Myocyte (in vitro differentiated cells): ENCODE data around the gene URI1. TPM values are rescaled to one million over a fixed set of nuclear protein-coding genes. Genes with fewer than 3 reads are reported as not detected.

Experiments used
- DNase-seq: peaks from one replicate; pipeline ENCODE4 v3.0.0-alpha.2; 2012; ENCODE audit warnings: low read depth
- total RNA-seq: library from RNA; depleted of rRNA; stranded (reverse); fragments of >200 nt; gene quantifications from 2 replicates; pipeline ENCODE4 v1.2.3, GENCODE V29; 2014

Gene URI1
- total RNA-seq, 1 donor from 2014 or later, result 69.2 TPM

- DNase-seq, result no peak
Observed at GRCh38 chr19:29969891-29970290, 27.9 kb downstream of the URI1 start.

- no peak for DNase-seq
Observed at GRCh38 chr19:29971002-29971401, 29.0 kb downstream of the URI1 start.

GRCh38 chr19:29971648-29972047, 29.6 kb downstream of the URI1 start:
- DNase-seq, result no peak

GRCh38 chr19:29974701-29975100, 32.7 kb downstream of the URI1 start:
- DNase-seq, result no peak

GRCh38 chr19:29976151-29976943, 34.3 kb downstream of the URI1 start:
- peak; percentile 34 for DNase-seq

GRCh38 chr19:29978080-29978479, 36.0 kb downstream of the URI1 start:
- DNase-seq, result no peak

GRCh38 chr19:29983568-29983967, 41.5 kb downstream of the URI1 start:
- no peak for DNase-seq

- DNase-seq, result no peak
Observed at GRCh38 chr19:29985196-29985595, 43.2 kb downstream of the URI1 start.

GRCh38 chr19:29988351-29988750, 46.3 kb downstream of the URI1 start:
- no peak for DNase-seq

GRCh38 chr19:29992233-29992867, 50.3 kb downstream of the URI1 start:
- no peak for DNase-seq

- no peak for DNase-seq
Observed at GRCh38 chr19:29999490-29999889, 57.5 kb downstream of the URI1 start.

GRCh38 chr19:30000862-30001261, 58.8 kb downstream of the URI1 start:
- DNase-seq, result no peak

- no peak for DNase-seq
Observed at GRCh38 chr19:30001301-30001700, 59.3 kb downstream of the URI1 start.

- DNase-seq, result no peak
Observed at GRCh38 chr19:30001791-30002190, 59.8 kb downstream of the URI1 start.

- DNase-seq, result no peak
Observed at GRCh38 chr19:30003866-30004265, 61.8 kb downstream of the URI1 start.

- no peak for DNase-seq
Observed at GRCh38 chr19:30004403-30004802, 62.4 kb downstream of the URI1 start.

- no peak for DNase-seq
Observed at GRCh38 chr19:30006207-30006606, 64.2 kb downstream of the URI1 start.

GRCh38 chr19:30008169-30008568, 66.1 kb downstream of the URI1 start:
- DNase-seq, result no peak

- DNase-seq, result no peak
Observed at GRCh38 chr19:30009013-30009412, 67.0 kb downstream of the URI1 start.

- no peak for DNase-seq
Observed at GRCh38 chr19:30011051-30011578, 69.1 kb downstream of the URI1 start.

- DNase-seq, result no peak
Observed at GRCh38 chr19:30014770-30015169, 72.7 kb downstream of the URI1 start.

- no peak for DNase-seq
Observed at GRCh38 chr19:30017172-30017571, 75.1 kb downstream of the URI1 start.

- DNase-seq, result no peak
Observed at GRCh38 chr19:30020189-30020588, 78.2 kb downstream of the URI1 start.
